Duodenal mucosa (tissue), 2 donors: ENCODE results near the gene PDZD2.
"Not testable (repeated sequence)": the region's sequence is repeated elsewhere in the genome, so short reads cannot be mapped to it uniquely, and the experiment has no call there.

Experiments used
- H3K27ac ChIP-seq: one replicate; pipeline ENCODE4 v1.7.0; 2013; ENCODE audit warnings: low read depth, low read length
- H3K27me3 ChIP-seq, 2 donors: one replicate each; pipeline ENCODE4 v1.7.0; 2013; ENCODE audit warnings: low read length in 2 of 2, control low read depth in 1 of 2; ENCODE audit not compliant: insufficient read depth in 2 of 2, control insufficient read depth in 1 of 2
- H3K36me3 ChIP-seq, 2 donors: one replicate each; pipeline ENCODE4 v1.7.0; 2013; ENCODE audit warnings: low read length in 2 of 2, control low read depth in 1 of 2; ENCODE audit not compliant: insufficient read depth in 2 of 2, control insufficient read depth in 1 of 2
- H3K4me1 ChIP-seq, 2 donors: one replicate each; pipeline ENCODE4 v1.7.0; 2013; ENCODE audit warnings: low read length in 2 of 2, control low read depth in 1 of 2; ENCODE audit not compliant: insufficient read depth in 2 of 2, control insufficient read depth in 1 of 2
- H3K4me3 ChIP-seq, 2 donors: one replicate each; pipeline ENCODE4 v1.7.0; 2013; ENCODE audit warnings: low read length in 2 of 2, low read depth in 1 of 2
- H3K9ac ChIP-seq, 2 donors: one replicate each; pipeline ENCODE4 v1.7.0; 2013; ENCODE audit warnings: low read length in 2 of 2, low read depth in 1 of 2
- H3K9me3 ChIP-seq, 2 donors: one replicate each; pipeline ENCODE4 v1.7.0; 2013; ENCODE audit warnings: low read length in 2 of 2, control low read depth in 1 of 2; ENCODE audit not compliant: control insufficient read depth in 1 of 2

Gene PDZD2

GRCh38 chr5:31966936-31967335, 328.0 kb downstream of the PDZD2 start:
- H3K9me3 ChIP-seq = no peaks in the 10 kb centered on the region
- no peak overlapping the region for H3K9ac ChIP-seq
- no peak overlapping the region for H3K4me3 ChIP-seq
- no peak overlapping the region for H3K27ac ChIP-seq
- H3K36me3 ChIP-seq = no peaks in the 10 kb centered on the region
- no peaks in the 10 kb centered on the region for H3K27me3 ChIP-seq
- no peaks in the 10 kb centered on the region for H3K4me1 ChIP-seq

DNA sequence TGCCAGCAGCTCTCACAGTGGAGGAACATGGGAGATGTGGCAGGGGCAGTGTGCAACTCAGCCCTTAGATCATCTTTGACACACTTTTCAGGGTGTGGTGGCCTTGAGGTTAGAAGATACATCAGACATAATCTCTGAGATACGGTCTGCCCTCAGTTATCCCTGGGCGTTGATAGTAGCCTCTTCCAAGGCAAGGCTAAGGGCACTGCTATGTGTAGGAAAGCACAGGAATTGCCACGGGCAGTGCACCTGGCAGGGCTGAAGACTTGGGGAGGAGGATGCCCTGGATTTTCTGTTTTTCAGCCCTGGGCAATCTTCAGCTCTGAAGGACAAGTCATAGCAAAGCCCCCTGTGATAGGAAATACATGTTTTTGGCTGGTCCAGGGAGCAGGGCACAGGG, 328.5 kb downstream of the PDZD2 start:
- H3K4me1 ChIP-seq = no peaks in the 10 kb centered on the region
- no peak overlapping the region for H3K4me3 ChIP-seq
- no peaks in the 10 kb centered on the region for H3K9me3 ChIP-seq
- no peak overlapping the region for H3K27ac ChIP-seq
- H3K27me3 ChIP-seq = no peaks in the 10 kb centered on the region
- H3K36me3 ChIP-seq = no peaks in the 10 kb centered on the region
- H3K9ac ChIP-seq = no peak overlapping the region

GRCh38 chr5:31972558-31972957, 333.6 kb downstream of the PDZD2 start:
- Histone ChIP-seq H3K27me3 (no peaks in the 10 kb centered on the region), H3K27ac (no peak overlapping the region), H3K9me3 (no peaks in the 10 kb centered on the region), H3K9ac (no peak overlapping the region), H3K4me1 (no peaks in the 10 kb centered on the region), H3K4me3 (no peak overlapping the region), H3K36me3 (no peaks in the 10 kb centered on the region)

DNA sequence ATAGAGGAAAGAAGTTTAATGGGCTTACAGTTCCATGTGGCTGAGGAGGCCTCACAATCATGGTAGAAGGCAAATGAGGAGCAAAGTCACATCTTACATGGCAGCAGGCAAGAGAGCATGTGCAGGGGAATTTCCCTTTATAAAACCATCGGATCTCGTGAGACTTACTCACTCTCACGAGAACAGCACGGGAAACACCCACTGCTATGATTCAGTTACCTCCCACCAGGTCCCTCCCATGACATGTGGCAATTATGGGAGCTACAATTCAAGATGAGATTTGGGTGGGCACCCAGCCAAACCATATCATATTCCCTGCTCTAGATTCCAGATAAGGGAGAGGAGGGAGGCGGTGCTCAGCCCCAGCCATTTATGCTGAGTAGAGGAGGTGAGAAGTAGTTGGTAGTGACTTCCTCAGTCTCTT, 336.3 kb downstream of the PDZD2 start:
- not testable (repeated sequence) for H3K9ac ChIP-seq, H3K36me3 ChIP-seq, H3K4me3 ChIP-seq, H3K9me3 ChIP-seq, H3K27me3 ChIP-seq, H3K27ac ChIP-seq, H3K4me1 ChIP-seq

- no peak overlapping the region for H3K27ac ChIP-seq
These were observed 337.2 kb downstream of the PDZD2 start for GRCh38 chr5:31976169-31976568.

GRCh38 chr5:31981361-31981945, 342.5 kb downstream of the PDZD2 start:
- H3K9ac ChIP-seq = no peak overlapping the region
- no peak overlapping the region for H3K4me3 ChIP-seq
- H3K9me3 ChIP-seq = no peaks in the 10 kb centered on the region
- no peak overlapping the region for H3K27ac ChIP-seq
- no peaks in the 10 kb centered on the region for H3K36me3 ChIP-seq
- H3K4me1 ChIP-seq = no peaks in the 10 kb centered on the region
- no peaks in the 10 kb centered on the region for H3K27me3 ChIP-seq

More at GRCh38 chr5:31976169-31976568, 337.2 kb downstream of the PDZD2 start:
- Histone ChIP-seq H3K9ac (no peak overlapping the region), H3K4me1 (no peaks in the 10 kb centered on the region), H3K4me3 (no peak overlapping the region), H3K27me3 (no peaks in the 10 kb centered on the region), H3K9me3 (no peaks in the 10 kb centered on the region), H3K36me3 (no peaks in the 10 kb centered on the region)

GRCh38 chr5:31982027-31982426, 343.1 kb downstream of the PDZD2 start:
- no peaks in the 10 kb centered on the region for H3K27me3 ChIP-seq
- H3K27ac ChIP-seq = no peak overlapping the region
- no peaks in the 10 kb centered on the region for H3K4me1 ChIP-seq
- no peaks in the 10 kb centered on the region for H3K9me3 ChIP-seq
- no peak overlapping the region for H3K9ac ChIP-seq
- no peaks in the 10 kb centered on the region for H3K36me3 ChIP-seq
- H3K4me3 ChIP-seq = no peak overlapping the region

DNA sequence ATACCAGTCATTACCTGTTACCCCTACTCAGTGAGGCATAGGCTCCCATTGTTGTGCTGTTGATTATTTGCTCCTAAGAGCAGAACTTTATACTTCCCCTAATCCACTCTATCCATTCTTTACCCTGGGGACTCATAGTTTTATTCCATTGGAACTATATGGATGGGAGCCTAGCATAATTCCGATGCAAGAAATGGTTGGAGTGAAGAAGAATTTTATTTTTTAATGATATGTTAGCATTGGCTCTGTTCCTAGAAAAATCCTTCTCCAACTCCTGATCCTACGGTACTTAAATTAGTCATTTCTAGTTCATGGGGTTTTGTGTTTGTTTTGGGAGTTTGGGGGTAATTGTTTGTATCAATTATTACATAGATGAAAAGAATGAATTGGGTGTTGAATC, 343.7 kb downstream of the PDZD2 start:
- H3K9ac ChIP-seq = no peak overlapping the region

DNA sequence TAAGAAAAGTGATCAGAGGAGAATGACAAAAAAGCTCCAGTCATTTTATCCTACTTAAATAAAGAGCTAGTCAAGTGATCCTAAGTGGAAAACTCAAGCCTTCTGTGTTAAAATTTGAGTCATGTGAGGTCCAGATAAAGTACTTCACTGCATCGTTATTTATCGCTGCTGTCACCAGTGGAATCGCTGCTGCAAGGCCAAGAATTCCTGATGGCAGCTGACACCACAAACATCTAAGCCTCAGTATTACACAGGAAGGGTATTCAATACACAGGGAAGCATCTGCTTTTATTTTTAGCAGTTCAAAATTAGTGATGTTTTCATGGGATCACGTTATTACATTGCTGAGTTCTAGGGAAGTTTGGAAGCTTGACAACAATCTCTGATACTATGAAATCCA, 344.9 kb downstream of the PDZD2 start:
- Histone ChIP-seq H3K9ac (no peak overlapping the region), H3K4me1 (no peaks in the 10 kb centered on the region), H3K27ac (no peak overlapping the region)

More for the DNA sequence above, 343.7 kb downstream of the PDZD2 start:
- H3K9me3 ChIP-seq = no peaks in the 10 kb centered on the region
- H3K4me3 ChIP-seq = no peak overlapping the region
- no peaks in the 10 kb centered on the region for H3K36me3 ChIP-seq
- H3K27ac ChIP-seq = no peak overlapping the region
- H3K27me3 ChIP-seq = no peaks in the 10 kb centered on the region
- H3K4me1 ChIP-seq = no peaks in the 10 kb centered on the region

GRCh38 chr5:31984691-31985090, 345.8 kb downstream of the PDZD2 start:
- Histone ChIP-seq H3K4me3 (no peak overlapping the region), H3K27ac (no peak overlapping the region), H3K36me3 (no peaks in the 10 kb centered on the region), H3K9me3 (no peaks in the 10 kb centered on the region), H3K9ac (no peak overlapping the region), H3K27me3 (no peaks in the 10 kb centered on the region), H3K4me1 (no peaks in the 10 kb centered on the region)

More for the DNA sequence above, 344.9 kb downstream of the PDZD2 start:
- Histone ChIP-seq H3K36me3 (no peaks in the 10 kb centered on the region), H3K4me3 (no peak overlapping the region), H3K9me3 (no peaks in the 10 kb centered on the region), H3K27me3 (no peaks in the 10 kb centered on the region)

DNA sequence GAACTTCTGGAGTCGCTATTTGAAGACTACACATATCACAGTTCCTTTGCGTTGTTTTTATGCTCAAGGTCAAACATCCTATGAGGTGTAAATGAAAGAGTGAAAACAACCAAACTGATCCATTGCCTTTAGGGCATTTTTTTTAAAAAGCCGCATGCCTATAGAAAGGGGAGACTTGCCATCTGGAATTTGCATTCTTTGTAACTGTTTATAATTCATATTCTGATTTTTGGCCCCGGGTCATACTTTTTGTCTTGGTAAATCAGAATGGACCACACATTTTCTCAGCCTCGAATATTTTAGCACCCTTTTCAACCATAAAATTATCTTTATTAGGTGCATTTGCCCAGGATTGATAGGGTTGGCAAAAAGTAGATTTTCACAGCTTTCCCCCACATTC, 347.2 kb downstream of the PDZD2 start:
- H3K9me3 ChIP-seq = no peaks in the 10 kb centered on the region
- no peak overlapping the region for H3K27ac ChIP-seq
- H3K4me1 ChIP-seq = no peaks in the 10 kb centered on the region
- H3K4me3 ChIP-seq = no peak overlapping the region
- no peaks in the 10 kb centered on the region for H3K36me3 ChIP-seq
- no peaks in the 10 kb centered on the region for H3K27me3 ChIP-seq
- no peak overlapping the region for H3K9ac ChIP-seq
